H1 (cell line): ENCODE data around the gene STK32C. TPM values are rescaled to one million over a fixed set of nuclear protein-coding genes. Genes with fewer than 3 reads are reported as not detected.

Experiments
- ASH2L ChIP-seq: fragments of 200-600, 300-600 bp; sonication (generic); IDR thresholded peaks from one replicate; pipeline ENCODE4 v1.7.1; 2017; ENCODE audit warnings: low read length
- BACH1 ChIP-seq: IDR thresholded peaks from 2 replicates; pipeline ENCODE4 v1.6.1; 2012; ENCODE audit warnings: low read length, improper control_type of control experiment
- FOSL1 ChIP-seq: IDR thresholded peaks from 2 replicates; pipeline ENCODE4 v1.6.1; 2011; ENCODE audit warnings: mild to moderate bottlenecking, low read depth, low read length, moderate library complexity; ENCODE audit not compliant: insufficient read depth
- HDAC2 ChIP-seq, 2 experiments: fragments of 300-600 bp in 1 of 2; sonication (generic) in 1 of 2; IDR thresholded peaks; 2 replicates each; pipeline ENCODE4 v1.6.1; 2011 to 2012; ENCODE audit warnings: low read depth in 2 of 2, low read length in 2 of 2, mild to moderate bottlenecking in 2 of 2, moderate library complexity in 2 of 2, borderline replicate concordance in 1 of 2, inconsistent platforms in 1 of 2
- KDM4A ChIP-seq: IDR thresholded peaks from one replicate; pipeline ENCODE4 v1.7.1; 2012; ENCODE audit warnings: low read depth, mild to moderate bottlenecking, moderate library complexity, low read length, inconsistent platforms; ENCODE audit not compliant: severe bottlenecking
- PHF8 ChIP-seq: fragments of 200-600 bp; sonication (generic); conservative IDR thresholded peaks from 2 replicates; pipeline ENCODE4 v1.7.1; 2012; ENCODE audit warnings: low read depth, mild to moderate bottlenecking, inconsistent platforms, low read length, moderate library complexity
- SIN3A ChIP-seq, 2 experiments: IDR thresholded peaks in 1 of 2; conservative IDR thresholded peaks in 1 of 2; 2 replicates each; pipeline ENCODE4 v1.6.1; 2011 to 2012; ENCODE audit warnings: low read length in 2 of 2, improper control_type of control experiment in 1 of 2, low read depth in 1 of 2, mild to moderate bottlenecking in 1 of 2
- TEAD4 ChIP-seq: IDR thresholded peaks from 2 replicates; pipeline ENCODE4 v1.6.1; 2012; ENCODE audit warnings: low read depth, low read length, inconsistent platforms, mixed read lengths
- polyA plus RNA-seq, 7 experiments: library from polyadenylated mRNA; depleted of rRNA in 3 of 7; stranded (reverse) in 5 of 7; unstranded in 2 of 7; fragments of >200 nt in 5 of 7; fragments of 200-250 nt in 2 of 7; gene quantifications; 1 replicate in 5 of 7; 2 replicates in 1 of 7; 4 replicates in 1 of 7; pipeline versions ENCODE4 v1.2.1 to v1.2.3, GENCODE V29; 2011 to 2013; ENCODE audit warnings: missing spikeins in 2 of 7, mixed read lengths in 2 of 7
- total RNA-seq: library from RNA; stranded (reverse); fragmentation: NEBNext Ultra II Directional; extraction: Animal tissue kit (Norgen Biotek cat#: 25700); gene quantifications from 2 replicates; pipeline ENCODE4 v1.2.1, GENCODE V29; 2021

STK32C gene
- total and polyA plus RNA-seq, 2 of the 8 experiments (the other 6 are each of a cell fraction or from before 2014, with no cell fraction given), result 10.6 to 15.6 TPM

GRCh38 chr10:132331601-132332432, 24.1 kb upstream of the STK32C start, which contains the start of gene LRRC27 (continued):
- TF ChIP-seq KDM4A (peak; percentile 12), BACH1 (peak; percentile 83), FOSL1 (no peak), ASH2L (peak; percentile 41), PHF8 (peak; percentile 53), SIN3A (conservative IDR thresholded peaks at IDR 0.05 in 1 of 2, IDR thresholded peaks at IDR 0.05 in 1 of 2; ENCODE audit: low read depth in 1 of 2, low read length in 2 of 2) (peak in 1 of 2 experiments; percentile 88; a peak in 2 of 4 replicates), HDAC2 (IDR thresholded peaks at IDR 0.05; ENCODE audit: borderline replicate concordance in 1 of 2, low read depth in 2 of 2, low read length in 2 of 2) (peak in 1 of 2 experiments; percentile 84; a peak in 1 of 4 replicates), TEAD4 (peak; percentile 69)
